ENCODE measurements around the gene CC2D2A.

CC2D2A gene

GRCh38 chr4:15533817-15534216, 64.1 kb downstream of the CC2D2A start:
- Histone ChIP-seq H3K9me3 (ENCODE audit: low read depth, low read length) (no peaks in the 10 kb centered on the region), H3K27ac (no peak overlapping the region), H3K4me3 (no peak overlapping the region), H3K36me3 (ENCODE audit: insufficient read depth, low read length) (no peaks in the 10 kb centered on the region), H3K9ac (ENCODE audit: insufficient read length) (no peak overlapping the region)
- no peak for DNase-seq (ENCODE audit: low read depth, low spot score)
- TF ChIP-seq POLR2AphosphoS5 (IDR thresholded peaks at IDR 0.05; ENCODE audit: borderline replicate concordance, low read depth, low read length), result no peak
- TF ChIP-seq FOXP2 (optimal IDR thresholded peaks at IDR 0.05; ENCODE audit: control extremely low read depth, extremely low read length, insufficient read depth), result no peak
- no peak for TF ChIP-seq EZH2 (IDR thresholded peaks at IDR 0.05)

- DNase-seq (ENCODE audit: low read depth, low spot score), result no peak
- H3K4me3 ChIP-seq, result no peak overlapping the region
- H3K27ac ChIP-seq, result no peak overlapping the region
- H3K9me3 ChIP-seq (ENCODE audit: low read depth, low read length), result no peaks in the 10 kb centered on the region
- no peak overlapping the region for H3K9ac ChIP-seq (ENCODE audit: insufficient read length)
- TF ChIP-seq POLR2AphosphoS5 (IDR thresholded peaks at IDR 0.05; ENCODE audit: borderline replicate concordance, low read depth, low read length), result no peak
- no peak for TF ChIP-seq FOXP2 (optimal IDR thresholded peaks at IDR 0.05; ENCODE audit: control extremely low read depth, extremely low read length, insufficient read depth)
- no peak for TF ChIP-seq EZH2 (IDR thresholded peaks at IDR 0.05)
- no peaks in the 10 kb centered on the region for H3K36me3 ChIP-seq (ENCODE audit: insufficient read depth, low read length)
Measured at GRCh38 chr4:15535599-15535998, 65.9 kb downstream of the CC2D2A start.

- Histone ChIP-seq H3K27ac (no peak overlapping the region), H3K4me3 (no peak overlapping the region), H3K9me3 (ENCODE audit: low read depth, low read length) (no peaks in the 10 kb centered on the region), H3K9ac (ENCODE audit: insufficient read length) (no peak overlapping the region), H3K36me3 (ENCODE audit: insufficient read depth, low read length) (no peaks in the 10 kb centered on the region)
- no peak for DNase-seq (ENCODE audit: low read depth, low spot score)
- TF ChIP-seq POLR2AphosphoS5 (IDR thresholded peaks at IDR 0.05; ENCODE audit: borderline replicate concordance, low read depth, low read length), result no peak
- no peak for TF ChIP-seq EZH2 (IDR thresholded peaks at IDR 0.05)
- TF ChIP-seq FOXP2 (optimal IDR thresholded peaks at IDR 0.05; ENCODE audit: control extremely low read depth, extremely low read length, insufficient read depth), result no peak
Measured at GRCh38 chr4:15536552-15537499, 67.1 kb downstream of the CC2D2A start.

- H3K27ac ChIP-seq, result no peak overlapping the region
- H3K9ac ChIP-seq (ENCODE audit: insufficient read length), result no peak overlapping the region
- H3K4me3 ChIP-seq, result no peak overlapping the region
- H3K9me3 ChIP-seq (ENCODE audit: low read depth, low read length), result no peaks in the 10 kb centered on the region
- TF ChIP-seq FOXP2 (optimal IDR thresholded peaks at IDR 0.05; ENCODE audit: control extremely low read depth, extremely low read length, insufficient read depth) (no peak), EZH2 (IDR thresholded peaks at IDR 0.05) (no peak), POLR2AphosphoS5 (IDR thresholded peaks at IDR 0.05; ENCODE audit: borderline replicate concordance, low read depth, low read length) (no peak)
- DNase-seq (ENCODE audit: low read depth, low spot score), result no peak
- H3K36me3 ChIP-seq (ENCODE audit: insufficient read depth, low read length), result no peaks in the 10 kb centered on the region
Measured at GRCh38 chr4:15541941-15542340, 72.3 kb downstream of the CC2D2A start.

GRCh38 chr4:15542760-15543159, 73.1 kb downstream of the CC2D2A start:
- Histone ChIP-seq H3K9me3 (ENCODE audit: low read depth, low read length) (no peaks in the 10 kb centered on the region), H3K27ac (no peak overlapping the region), H3K9ac (ENCODE audit: insufficient read length) (no peak overlapping the region), H3K36me3 (ENCODE audit: insufficient read depth, low read length) (no peaks in the 10 kb centered on the region), H3K4me3 (no peak overlapping the region)
- TF ChIP-seq POLR2AphosphoS5 (IDR thresholded peaks at IDR 0.05; ENCODE audit: borderline replicate concordance, low read depth, low read length), result no peak
- TF ChIP-seq FOXP2 (optimal IDR thresholded peaks at IDR 0.05; ENCODE audit: control extremely low read depth, extremely low read length, insufficient read depth), result no peak
- TF ChIP-seq EZH2 (IDR thresholded peaks at IDR 0.05), result no peak
- no peak for DNase-seq (ENCODE audit: low read depth, low spot score)

- no peak for DNase-seq (ENCODE audit: low read depth, low spot score)
- TF ChIP-seq FOXP2 (optimal IDR thresholded peaks at IDR 0.05; ENCODE audit: control extremely low read depth, extremely low read length, insufficient read depth) (no peak), POLR2AphosphoS5 (IDR thresholded peaks at IDR 0.05; ENCODE audit: borderline replicate concordance, low read depth, low read length) (no peak), EZH2 (IDR thresholded peaks at IDR 0.05) (no peak)
- no peak overlapping the region for H3K4me3 ChIP-seq
- H3K27ac ChIP-seq, result no peak overlapping the region
- H3K36me3 ChIP-seq (ENCODE audit: insufficient read depth, low read length), result no peaks in the 10 kb centered on the region
- no peaks in the 10 kb centered on the region for H3K9me3 ChIP-seq (ENCODE audit: low read depth, low read length)
- H3K9ac ChIP-seq (ENCODE audit: insufficient read length), result no peak overlapping the region
Measured at GRCh38 chr4:15543537-15544247, 74.0 kb downstream of the CC2D2A start.

GRCh38 chr4:15544248-15544729, 74.6 kb downstream of the CC2D2A start:
- Histone ChIP-seq H3K4me3 (no peak overlapping the region), H3K9me3 (ENCODE audit: low read depth, low read length) (no peaks in the 10 kb centered on the region), H3K27ac (no peak overlapping the region), H3K36me3 (ENCODE audit: insufficient read depth, low read length) (no peaks in the 10 kb centered on the region), H3K9ac (ENCODE audit: insufficient read length) (no peak overlapping the region)
- DNase-seq (ENCODE audit: low read depth, low spot score), result no peak
- TF ChIP-seq POLR2AphosphoS5 (IDR thresholded peaks at IDR 0.05; ENCODE audit: borderline replicate concordance, low read depth, low read length) (no peak), EZH2 (IDR thresholded peaks at IDR 0.05) (no peak), FOXP2 (optimal IDR thresholded peaks at IDR 0.05; ENCODE audit: control extremely low read depth, extremely low read length, insufficient read depth) (no peak)

- no peak for DNase-seq (ENCODE audit: low read depth, low spot score)
- no peak overlapping the region for H3K4me3 ChIP-seq
- H3K9me3 ChIP-seq (ENCODE audit: low read depth, low read length), result no peaks in the 10 kb centered on the region
- H3K27ac ChIP-seq, result no peak overlapping the region
- no peak overlapping the region for H3K9ac ChIP-seq (ENCODE audit: insufficient read length)
- TF ChIP-seq FOXP2 (optimal IDR thresholded peaks at IDR 0.05; ENCODE audit: control extremely low read depth, extremely low read length, insufficient read depth) (no peak), EZH2 (IDR thresholded peaks at IDR 0.05) (no peak), POLR2AphosphoS5 (IDR thresholded peaks at IDR 0.05; ENCODE audit: borderline replicate concordance, low read depth, low read length) (no peak)
- H3K36me3 ChIP-seq (ENCODE audit: insufficient read depth, low read length), result no peaks in the 10 kb centered on the region
Measured at GRCh38 chr4:15545371-15545770, 75.7 kb downstream of the CC2D2A start.
